Chondrocyte (in vitro differentiated cells): ENCODE results near the gene USP22. TPM values are rescaled to one million over a fixed set of nuclear protein-coding genes. Genes with fewer than 3 reads are reported as not detected.

Source experiments
- DNase-seq: peaks from one replicate; pipeline ENCODE4 v3.0.0; 2021; ENCODE audit warnings: mixed read lengths, low spot score
- H3K27ac Mint-ChIP-seq: one replicate; pipeline ENCODE4 v1.8.0; 2021; ENCODE audit warnings: mild to moderate bottlenecking, moderate library complexity, mixed read lengths; ENCODE audit not compliant: unreplicated experiment
- H3K27me3 Mint-ChIP-seq: 2 replicates; pipeline ENCODE4 v1.8.0; 2021; ENCODE audit warnings: low read depth, mixed read lengths
- H3K36me3 Mint-ChIP-seq: 2 replicates; pipeline ENCODE4 v1.8.0; 2021; ENCODE audit warnings: low read depth, mixed read lengths
- H3K4me1 Mint-ChIP-seq: 2 replicates; pipeline ENCODE4 v1.8.0; 2021; ENCODE audit warnings: low read depth, mild to moderate bottlenecking, mixed read lengths
- H3K4me3 Mint-ChIP-seq: one replicate; pipeline ENCODE4 v1.8.0; 2021; ENCODE audit warnings: mild to moderate bottlenecking, moderate library complexity, mixed read lengths; ENCODE audit not compliant: unreplicated experiment
- H3K9me3 Mint-ChIP-seq: 2 replicates; pipeline ENCODE4 v1.8.0; 2021; ENCODE audit warnings: low read depth, mixed read lengths
- CTCF ChIP-seq: fragments of 200-600 bp; sonication (generic); IDR thresholded peaks from 2 replicates; pipeline ENCODE4 v1.5.0; 2021; ENCODE audit warnings: antibody characterized with exemption, mild to moderate bottlenecking, moderate library complexity
- total RNA-seq: library from RNA; stranded (reverse); gene quantifications from 3 replicates; pipeline ENCODE4 v1.2.1, GENCODE V29; 2021

Gene USP22
- total RNA-seq, 1 donor from 2014 or later, result 248 TPM

DNA sequence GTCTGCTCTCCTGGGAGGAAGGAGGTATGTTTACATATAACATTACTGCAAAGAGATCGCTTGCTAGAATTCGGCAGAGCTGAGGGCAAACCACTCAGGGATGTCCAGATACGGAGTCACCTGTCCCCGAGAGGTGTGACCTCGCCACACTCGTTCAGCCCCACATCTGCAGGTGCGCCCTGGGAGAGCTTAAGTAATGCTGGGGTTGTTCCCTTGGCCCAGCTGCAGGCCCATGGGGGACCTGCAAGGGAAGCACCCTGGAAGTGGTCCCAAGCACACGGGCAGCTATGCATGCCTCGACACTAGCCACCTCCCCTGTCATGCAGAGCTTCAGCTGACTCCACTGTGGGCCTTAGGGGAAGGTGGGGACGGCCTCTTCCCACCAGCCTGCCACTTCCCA is 22.2 kb downstream of the USP22 start:
- H3K36me3 Mint-ChIP-seq, result peaks cover 52% of the 10 kb centered on the region
- H3K4me3 Mint-ChIP-seq, result peak overlapping the region; percentile 3
- no peak for TF ChIP-seq CTCF
- peaks cover 35% of the 10 kb centered on the region for H3K4me1 Mint-ChIP-seq
- DNase-seq, result no peak
- H3K27ac Mint-ChIP-seq, result peak overlapping the region; percentile 58
- H3K27me3 Mint-ChIP-seq, result no peaks in the 10 kb centered on the region
- H3K9me3 Mint-ChIP-seq, result no peaks in the 10 kb centered on the region

GRCh38 chr17:21019976-21020586 is 22.7 kb downstream of the USP22 start:
- peaks cover 31% of the 10 kb centered on the region for H3K4me1 Mint-ChIP-seq
- H3K4me3 Mint-ChIP-seq, result peak overlapping the region; percentile 3
- H3K27ac Mint-ChIP-seq, result peak overlapping the region; percentile 58
- TF ChIP-seq CTCF, result peak; percentile 73
- no peaks in the 10 kb centered on the region for H3K9me3 Mint-ChIP-seq
- no peaks in the 10 kb centered on the region for H3K27me3 Mint-ChIP-seq
- no peak for DNase-seq
- H3K36me3 Mint-ChIP-seq, result peaks cover 50% of the 10 kb centered on the region

- peaks cover 23% of the 10 kb centered on the region for H3K4me1 Mint-ChIP-seq
- peaks cover 49% of the 10 kb centered on the region for H3K36me3 Mint-ChIP-seq
- peak overlapping the region; percentile 8 for H3K27ac Mint-ChIP-seq
- H3K27me3 Mint-ChIP-seq, result no peaks in the 10 kb centered on the region
- no peaks in the 10 kb centered on the region for H3K9me3 Mint-ChIP-seq
- no peak for TF ChIP-seq CTCF
- no peak for DNase-seq
- no peak overlapping the region for H3K4me3 Mint-ChIP-seq
These were observed 23.9 kb downstream of the USP22 start for GRCh38 chr17:21018894-21019293.

DNA sequence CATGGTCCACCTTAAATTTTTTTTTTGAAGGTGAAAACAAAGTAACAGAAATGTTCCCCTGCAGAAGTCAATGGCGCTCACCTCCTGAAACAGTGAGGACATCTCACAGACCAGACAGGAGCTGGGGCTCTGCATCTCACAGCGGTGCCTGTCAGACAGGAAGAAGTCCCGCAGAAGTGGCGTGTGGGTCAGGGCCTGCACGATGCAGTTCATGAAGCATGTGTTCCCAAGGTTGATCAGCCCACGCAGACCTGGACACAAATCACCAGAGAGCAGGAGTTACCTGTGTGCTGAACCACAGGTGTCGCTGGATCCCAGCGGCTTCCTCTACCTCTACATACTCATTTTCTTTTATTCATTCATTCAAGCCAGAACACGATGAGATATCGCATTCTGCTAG is 24.9 kb downstream of the USP22 start:
- Mint-ChIP-seq H3K27me3 (no peaks in the 10 kb centered on the region), H3K36me3 (peaks cover 54% of the 10 kb centered on the region), H3K4me1 (peaks cover 23% of the 10 kb centered on the region), H3K27ac (no peak overlapping the region), H3K4me3 (no peak overlapping the region), H3K9me3 (no peaks in the 10 kb centered on the region)
- TF ChIP-seq CTCF, result no peak
- no peak for DNase-seq

DNA sequence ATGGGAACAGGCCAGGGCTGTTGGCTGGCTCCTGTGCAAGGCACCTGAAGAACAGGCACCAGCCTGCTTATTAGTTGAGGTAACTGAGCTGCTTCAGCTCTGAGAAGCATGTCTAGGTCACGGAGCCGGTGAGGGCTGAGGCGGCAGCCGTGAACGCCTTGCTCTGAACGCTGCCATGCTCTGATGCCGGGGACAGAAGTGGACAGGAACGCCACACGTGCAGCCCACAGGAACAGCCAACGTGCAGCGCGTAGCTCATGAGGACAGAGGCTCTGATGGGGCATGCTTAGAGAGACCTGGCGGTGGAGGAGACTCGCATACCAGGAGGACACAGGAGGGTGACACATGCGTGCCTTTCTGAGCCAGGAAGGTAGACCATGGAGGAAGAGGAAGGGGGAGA is 25.6 kb downstream of the USP22 start:
- no peak for TF ChIP-seq CTCF
- Mint-ChIP-seq H3K36me3 (peaks cover 59% of the 10 kb centered on the region), H3K4me1 (peaks cover 21% of the 10 kb centered on the region), H3K27ac (no peak overlapping the region), H3K4me3 (no peak overlapping the region), H3K27me3 (no peaks in the 10 kb centered on the region), H3K9me3 (no peaks in the 10 kb centered on the region)
- no peak for DNase-seq
